ENCODE data around the gene LINGO4.
A peak's percentile ranks its signal among the peaks of the same experiment; 100 is the strongest.

The LINGO4 gene

DNA sequence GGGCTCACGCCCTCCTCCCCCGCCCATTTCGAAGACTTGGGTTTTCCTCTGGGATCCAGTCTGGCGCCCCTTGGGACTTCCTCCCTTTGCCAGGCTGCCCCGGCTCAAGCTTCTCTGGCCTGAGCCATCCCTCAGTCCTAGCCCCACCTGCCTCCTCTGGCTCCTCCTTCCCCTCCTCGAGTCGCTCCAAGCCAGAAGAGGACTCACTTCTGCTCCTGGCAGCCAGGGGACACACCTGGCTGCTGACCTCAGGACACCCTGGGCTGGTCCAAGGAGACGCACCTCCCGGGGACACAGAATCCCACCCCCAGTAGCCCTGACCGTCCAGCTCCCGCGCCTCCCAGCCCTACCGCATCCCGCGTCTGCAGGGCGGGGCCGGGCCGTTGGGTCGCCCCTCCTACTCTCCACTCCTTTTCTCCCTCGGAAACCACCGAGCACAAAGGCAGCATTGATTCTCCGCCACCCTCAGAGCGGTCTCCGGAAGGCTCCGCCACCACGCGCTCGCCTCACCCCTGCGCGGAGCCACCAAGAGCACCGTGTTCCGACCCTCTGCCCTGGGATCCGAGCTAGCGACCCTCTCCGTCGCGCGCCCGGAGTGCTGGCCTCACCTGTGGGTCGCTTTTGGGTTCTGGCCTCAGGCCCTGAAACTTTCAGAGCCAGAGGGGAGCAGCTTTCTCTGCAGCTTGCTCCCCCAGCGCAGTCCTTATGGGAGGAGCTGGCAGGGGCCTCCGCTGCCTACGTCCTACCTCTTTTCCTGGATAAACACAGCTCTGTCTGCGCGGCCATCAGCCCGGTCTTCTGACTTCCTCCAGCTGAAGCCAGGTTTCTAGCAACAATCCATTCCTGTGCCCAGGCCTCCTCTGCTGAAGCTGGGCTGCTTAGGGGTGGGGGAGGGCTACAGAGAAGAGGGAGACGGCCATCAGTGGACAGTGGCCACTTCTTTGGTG lies 34.5 kb upstream of the LINGO4 start, which contains the start of gene C2CD4D:
Gene C2CD4D (minus strand): TSS at position 364 of the 947 bp plus-strand sequence. CDS start 831 bp downstream, outside the sequence.
- no peak for DNase-seq (ENCODE audit: insufficient read length, low spot score)
- FAIRE-seq: no peak
- TF ChIP-seq POLR2A (IDR thresholded peaks at IDR 0.05; ENCODE audit: low read depth, low read length): peak; percentile 85; the same call in 1 of the 2 replicates

DNA sequence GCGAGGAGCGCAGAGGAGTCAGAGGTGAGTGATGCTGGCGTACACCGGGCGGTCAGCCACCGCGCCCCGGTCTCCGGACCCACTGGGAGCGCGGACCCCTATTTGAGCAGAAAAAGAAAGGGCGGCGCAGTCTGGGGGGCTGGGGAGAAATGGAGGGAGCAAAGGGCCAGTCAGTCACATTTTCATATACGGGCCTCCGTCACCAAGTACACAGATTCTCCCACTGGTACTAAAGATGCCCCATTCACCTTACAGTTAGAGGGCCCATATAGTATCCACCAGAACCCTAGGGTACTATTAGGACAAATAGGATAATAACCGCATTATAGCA lies 33.8 kb upstream of the LINGO4 start:
- DNase-seq (ENCODE audit: insufficient read length, low spot score) (no peak), FAIRE-seq (no peak)

DNA sequence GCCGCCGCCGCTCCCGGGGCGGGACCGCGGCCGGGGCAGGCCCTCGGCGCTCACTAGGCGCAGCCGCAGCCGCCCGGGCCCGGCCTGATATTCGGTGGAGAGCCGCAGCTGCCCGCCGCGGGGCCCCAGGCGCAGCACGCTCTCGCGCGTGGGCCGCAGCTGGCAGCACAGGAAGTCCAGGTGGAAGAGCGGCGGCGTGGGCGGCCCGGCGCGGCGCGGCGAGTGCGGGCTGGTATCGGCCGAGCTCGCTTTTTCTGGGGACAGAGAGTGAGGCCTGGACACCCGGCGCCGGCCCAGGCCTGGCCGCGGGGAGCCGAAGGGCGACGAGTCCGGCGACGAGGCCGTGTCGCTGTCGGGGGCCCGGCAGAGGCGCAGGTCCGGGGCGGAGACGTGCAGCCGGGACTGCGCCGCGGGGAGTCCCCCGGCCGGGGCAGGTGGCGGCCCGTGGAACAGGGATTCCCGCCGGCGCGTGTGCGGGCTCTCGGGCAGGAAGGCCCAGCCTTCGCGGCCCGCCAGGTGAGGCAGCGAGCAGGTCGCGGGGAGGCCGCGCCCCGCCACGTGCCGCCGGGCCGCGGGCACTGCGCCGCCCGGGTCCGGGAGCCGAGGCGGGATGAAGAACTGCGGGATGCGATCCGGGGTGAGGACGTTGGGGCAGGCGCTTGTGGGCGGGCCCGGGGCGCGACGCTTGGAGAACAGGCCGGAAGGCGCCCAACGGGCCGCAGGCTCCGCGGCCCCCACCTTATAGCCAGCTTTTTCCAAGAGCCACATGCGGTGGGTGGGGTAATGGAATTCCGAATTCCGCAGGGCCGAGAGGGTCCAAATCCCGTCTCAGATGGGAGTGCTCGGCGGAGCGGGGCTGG lies 33.2 kb upstream of the LINGO4 start:
- DNase-seq (ENCODE audit: insufficient read length, low spot score) (no peak), FAIRE-seq (no peak)
- no peak for TF ChIP-seq POLR2A (IDR thresholded peaks at IDR 0.05; ENCODE audit: low read depth, low read length)

More for the DNA sequence above, 33.8 kb upstream of the LINGO4 start:
- no peak for TF ChIP-seq POLR2A (IDR thresholded peaks at IDR 0.05; ENCODE audit: low read depth, low read length)

DNA sequence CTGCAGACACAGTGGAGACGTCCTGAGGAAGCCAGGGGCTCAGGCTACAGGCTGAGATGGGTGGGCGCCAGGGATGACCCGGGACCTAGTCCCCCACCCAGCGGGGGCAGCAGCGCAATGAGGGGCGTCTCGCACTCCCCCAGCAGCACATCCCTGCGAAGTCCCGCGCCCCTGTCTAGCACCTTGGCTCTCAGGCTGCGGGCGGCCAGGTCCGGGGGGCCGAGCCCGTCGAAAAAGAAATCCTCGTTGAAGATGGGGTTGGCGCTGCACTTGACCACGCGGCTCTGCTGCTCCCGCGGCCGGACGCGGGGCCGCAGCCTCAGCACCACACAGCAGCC lies 32.6 kb upstream of the LINGO4 start:
- FAIRE-seq (no peak), DNase-seq (ENCODE audit: insufficient read length, low spot score) (no peak)
- TF ChIP-seq POLR2A (IDR thresholded peaks at IDR 0.05; ENCODE audit: low read depth, low read length): no peak

DNA sequence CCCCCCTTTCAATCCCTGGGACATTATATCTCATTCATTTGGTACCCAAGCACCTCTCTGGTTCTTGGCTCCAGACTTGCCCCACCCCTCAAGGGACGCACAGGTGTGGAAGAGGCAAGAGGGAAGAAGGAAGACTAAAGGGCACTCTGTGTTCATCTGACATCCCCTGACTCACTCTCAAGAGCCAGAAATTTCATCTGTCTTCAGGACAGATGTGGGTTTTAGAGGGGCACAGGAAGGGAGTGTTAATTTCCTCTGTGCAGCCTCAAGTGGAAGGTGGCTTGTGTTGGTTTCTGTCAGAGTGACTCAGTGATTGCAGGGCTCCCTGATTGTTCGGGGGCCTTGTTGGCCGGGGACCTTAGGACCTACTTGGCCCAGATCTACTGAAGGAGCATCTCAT lies 32.0 kb upstream of the LINGO4 start:
- DNase-seq (ENCODE audit: insufficient read length, low spot score): no peak
- FAIRE-seq: no peak
- no peak for TF ChIP-seq POLR2A (IDR thresholded peaks at IDR 0.05; ENCODE audit: low read depth, low read length)

DNA sequence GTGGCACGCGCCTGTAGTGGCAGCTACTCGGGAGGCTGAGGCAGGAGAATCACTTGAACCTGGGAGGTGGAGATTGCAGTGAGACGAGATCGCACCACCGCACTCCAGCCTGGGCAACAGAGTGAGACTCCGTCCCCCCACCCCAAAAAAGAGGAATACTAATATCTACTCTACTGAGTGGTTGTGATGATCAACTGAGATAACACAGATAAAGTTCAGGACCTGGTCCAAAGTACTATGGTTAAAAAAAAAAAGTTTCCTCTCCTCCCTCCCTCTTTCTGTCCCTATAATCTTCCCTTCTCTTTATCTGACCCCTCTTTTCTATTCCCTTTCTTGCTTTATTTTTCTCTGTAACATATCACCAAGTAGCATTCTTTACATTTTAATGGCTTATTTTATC lies 30.4 kb upstream of the LINGO4 start:
- FAIRE-seq: no peak
- DNase-seq (ENCODE audit: insufficient read length, low spot score): no peak

DNA sequence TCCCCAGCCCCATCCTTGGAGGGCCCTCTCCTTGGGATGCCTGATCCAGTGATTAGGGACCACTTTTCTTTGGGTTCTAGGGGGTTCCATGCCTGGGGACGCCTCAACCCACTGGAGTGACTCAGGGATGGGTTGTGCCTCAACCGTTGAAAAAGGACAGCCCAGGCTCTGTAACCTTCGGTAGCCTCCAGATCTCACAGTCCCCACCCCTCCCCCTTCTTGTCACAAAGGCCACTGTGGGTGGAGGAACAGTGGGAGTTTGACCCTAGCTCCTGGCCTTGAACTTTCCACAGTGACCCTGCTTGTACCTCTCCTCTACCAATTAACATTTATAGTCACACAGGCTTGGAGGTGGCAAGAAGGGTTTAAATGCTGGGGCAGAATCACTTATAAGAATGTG lies 29.0 kb upstream of the LINGO4 start:
- no peak for DNase-seq (ENCODE audit: insufficient read length, low spot score)
- no peak for FAIRE-seq
- no peak for TF ChIP-seq POLR2A (IDR thresholded peaks at IDR 0.05; ENCODE audit: low read depth, low read length)

More for the DNA sequence above, 30.4 kb upstream of the LINGO4 start:
- TF ChIP-seq POLR2A (IDR thresholded peaks at IDR 0.05; ENCODE audit: low read depth, low read length): no peak

DNA sequence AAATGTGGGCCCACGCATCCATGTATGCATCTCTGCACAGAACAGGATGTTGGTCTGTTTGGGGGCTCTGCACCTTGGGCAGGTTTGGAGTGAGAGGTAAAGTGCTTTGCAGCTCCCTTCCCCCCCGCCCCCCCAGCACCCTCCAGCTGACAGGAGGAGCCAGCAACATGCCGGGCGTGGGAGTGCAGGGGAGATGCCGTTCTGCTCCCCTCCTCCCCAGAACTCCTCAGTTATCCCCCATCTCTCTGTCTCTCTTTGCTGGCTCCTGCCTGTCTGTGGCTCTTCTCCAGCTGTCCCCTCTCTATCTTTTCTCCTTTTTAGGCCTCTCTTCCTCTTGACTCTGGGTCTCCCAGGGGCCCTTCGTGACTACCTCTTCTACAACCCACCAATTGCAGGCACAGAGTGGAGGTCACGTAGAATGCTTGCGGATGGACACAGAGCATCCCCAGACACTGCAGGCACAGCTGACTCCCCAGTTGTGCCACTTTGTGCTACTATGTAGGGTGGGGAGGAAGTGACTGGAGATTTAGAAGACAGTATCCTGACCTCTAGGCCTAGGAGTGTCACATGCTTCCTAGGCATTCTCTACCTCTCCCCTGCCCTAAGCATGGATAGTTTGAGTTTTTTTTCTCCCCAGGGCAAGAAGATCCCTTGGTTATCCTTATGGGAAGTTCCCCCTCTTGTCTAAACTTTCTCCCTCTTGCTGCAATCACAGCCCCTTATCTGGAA lies 28.1 kb upstream of the LINGO4 start:
- FAIRE-seq (no peak), DNase-seq (ENCODE audit: insufficient read length, low spot score) (no peak)
- no peak for TF ChIP-seq POLR2A (IDR thresholded peaks at IDR 0.05; ENCODE audit: low read depth, low read length)

DNA sequence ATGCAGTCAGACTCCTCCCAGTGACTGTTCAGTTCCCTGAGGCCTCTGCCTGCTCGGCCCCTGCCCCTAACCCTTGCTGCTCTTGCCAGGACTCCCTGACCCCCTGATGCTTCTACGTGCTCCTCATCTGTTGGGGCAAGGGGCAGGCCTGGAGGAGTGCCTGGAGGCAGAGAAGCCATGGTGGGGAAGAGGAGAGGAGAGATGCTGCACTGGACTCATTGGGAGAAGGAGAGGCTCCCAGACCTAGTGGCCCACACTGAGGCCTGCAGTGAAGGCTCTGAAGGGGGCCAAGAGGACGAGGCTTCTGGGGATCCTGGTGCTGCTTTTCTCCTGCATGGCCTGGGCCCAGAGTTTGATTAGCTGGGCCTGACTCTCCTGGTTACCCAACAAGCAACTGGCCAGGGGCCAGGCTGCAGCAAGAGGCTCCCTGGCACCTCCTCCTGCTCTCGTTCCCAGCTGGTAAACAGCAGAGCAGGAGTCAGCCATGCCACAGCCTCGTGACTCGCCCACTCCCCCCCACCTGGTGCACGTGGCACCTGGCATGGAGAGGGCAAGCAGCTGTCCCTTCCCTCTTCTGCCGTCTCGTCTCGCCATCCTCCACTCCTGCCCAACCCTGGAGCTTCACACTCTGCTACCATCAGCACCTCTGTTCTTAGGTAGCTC lies 27.2 kb upstream of the LINGO4 start:
- FAIRE-seq: no peak
- TF ChIP-seq POLR2A (IDR thresholded peaks at IDR 0.05; ENCODE audit: low read depth, low read length): no peak
- no peak for DNase-seq (ENCODE audit: insufficient read length, low spot score)

DNA sequence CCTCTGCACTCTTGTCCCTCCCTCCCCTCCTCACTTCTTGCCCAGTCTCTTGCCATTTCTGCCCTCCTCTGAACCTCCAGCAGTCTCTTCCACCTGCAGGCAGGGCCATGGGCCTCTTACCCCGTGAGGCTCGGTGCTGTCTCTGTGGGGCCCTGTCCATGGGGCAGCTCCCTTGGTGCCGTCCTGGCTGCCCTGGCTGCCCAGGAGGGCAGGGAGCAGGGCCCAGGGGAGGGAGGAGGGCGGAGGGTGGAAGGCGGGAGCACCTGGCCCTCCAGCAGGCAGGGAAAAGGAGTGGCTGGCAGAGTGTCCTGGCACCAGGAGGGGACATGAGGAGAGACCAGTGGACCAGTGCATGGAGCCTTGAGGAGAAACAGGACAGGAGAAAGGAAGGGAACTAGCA lies 26.4 kb upstream of the LINGO4 start, which contains the start of gene RORC:
Gene RORC (minus strand): TSS at position 198 of the 400 bp plus-strand sequence. CDS start 38 bp downstream, at position 160.
- no peak for FAIRE-seq
- no peak for TF ChIP-seq POLR2A (IDR thresholded peaks at IDR 0.05; ENCODE audit: low read depth, low read length)
- DNase-seq (ENCODE audit: insufficient read length, low spot score): no peak

DNA sequence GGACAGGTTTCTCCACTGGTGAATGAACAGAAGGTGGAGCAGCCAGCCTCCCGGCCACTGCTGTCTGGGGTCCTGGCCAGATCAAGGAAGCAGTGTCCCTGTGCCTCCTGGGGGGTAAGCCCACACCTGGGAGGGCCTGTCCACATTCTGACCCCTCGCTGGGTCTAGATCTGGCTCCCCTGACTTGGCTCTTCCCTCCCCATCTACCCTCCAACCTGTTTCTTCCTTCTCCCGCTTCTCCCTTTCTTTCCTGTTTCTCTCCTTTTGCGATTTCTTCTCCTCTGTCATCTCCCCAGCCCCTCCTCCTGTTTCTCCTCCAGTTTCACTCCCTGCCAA lies 26.0 kb upstream of the LINGO4 start:
- FAIRE-seq (no peak), DNase-seq (ENCODE audit: insufficient read length, low spot score) (no peak)
- no peak for TF ChIP-seq POLR2A (IDR thresholded peaks at IDR 0.05; ENCODE audit: low read depth, low read length)

DNA sequence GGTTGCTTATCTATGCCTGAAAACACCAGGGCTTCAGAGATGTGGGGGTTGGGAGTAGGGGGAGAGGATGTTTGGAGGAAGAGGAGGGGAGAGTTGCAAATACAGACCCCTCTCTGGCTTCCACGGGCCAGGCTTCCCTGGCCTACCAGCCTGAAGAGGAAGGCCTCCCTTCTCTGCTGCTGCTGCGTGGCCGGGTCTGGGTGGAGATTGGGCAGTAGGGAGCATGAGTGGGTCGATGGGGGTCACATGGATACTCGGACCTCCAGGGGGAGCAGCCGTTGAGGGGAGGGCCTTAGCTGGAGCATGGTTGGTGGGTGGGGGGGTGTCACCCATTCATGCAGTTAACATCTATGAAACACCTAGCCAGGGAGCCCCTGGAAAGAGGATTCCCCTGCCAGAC lies 24.8 kb upstream of the LINGO4 start:
- no peak for FAIRE-seq
- no peak for TF ChIP-seq POLR2A (IDR thresholded peaks at IDR 0.05; ENCODE audit: low read depth, low read length)
- no peak for DNase-seq (ENCODE audit: insufficient read length, low spot score)

DNA sequence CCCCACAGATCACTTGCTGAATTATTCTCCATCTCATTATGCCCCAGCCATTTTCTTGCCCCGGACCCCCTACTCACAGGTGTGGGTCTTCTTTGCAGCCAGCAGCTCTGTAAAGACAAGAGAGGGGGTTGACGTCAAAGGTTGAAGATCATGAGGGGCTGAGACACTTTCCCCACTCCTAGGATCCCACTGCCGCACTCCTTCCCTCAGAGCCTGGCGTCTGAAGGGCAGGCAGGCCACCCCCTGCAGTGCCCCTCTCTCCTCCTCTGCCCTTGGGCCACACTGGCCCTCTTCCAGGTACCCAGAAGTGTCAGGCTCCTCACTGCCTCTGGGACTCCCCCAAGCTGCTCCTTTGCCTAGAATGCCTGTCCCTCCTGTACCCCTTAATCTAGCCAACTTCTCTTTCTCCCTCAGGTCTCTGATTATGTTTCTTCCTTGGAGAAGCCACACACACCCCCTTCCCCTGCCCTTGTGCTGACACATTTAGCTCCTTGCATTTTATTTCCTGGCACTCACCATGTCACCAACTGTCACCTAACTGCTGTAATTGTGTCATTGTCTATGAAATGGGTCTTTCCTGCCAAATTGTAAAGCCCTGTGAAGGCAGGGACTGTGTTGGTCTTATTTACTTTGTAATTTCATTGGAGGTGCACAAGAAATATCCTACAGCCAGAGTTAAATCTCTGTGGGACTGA lies 24.3 kb upstream of the LINGO4 start:
- FAIRE-seq (no peak), DNase-seq (ENCODE audit: insufficient read length, low spot score) (no peak)
- no peak for TF ChIP-seq POLR2A (IDR thresholded peaks at IDR 0.05; ENCODE audit: low read depth, low read length)

All from H54 (cell line).